HG02938 (cell line): ENCODE results near the gene SESTD1.
"Not testable (repeated sequence)": the region's sequence is repeated elsewhere in the genome, so short reads cannot be mapped to it uniquely, and the experiment has no call there.

Experiments
- ATAC-seq: cut with Tn5 transposase; IDR thresholded peaks from one replicate; pipeline ENCODE4 v1.9.1; 2021; ENCODE audit warnings: mild to moderate bottlenecking, moderate library complexity; ENCODE audit not compliant: unreplicated experiment

The SESTD1 gene

GRCh38 chr2:179239838-179240237 lies 24.8 kb downstream of the SESTD1 start:
- ATAC-seq = no peak

GRCh38 chr2:179239195-179239594 lies 25.4 kb downstream of the SESTD1 start:
- ATAC-seq = no peak

- ATAC-seq = no peak
Measured at GRCh38 chr2:179238027-179238426, 26.6 kb downstream of the SESTD1 start.

- ATAC-seq = no peak
Measured at GRCh38 chr2:179237209-179237946, 27.3 kb downstream of the SESTD1 start.

GRCh38 chr2:179235463-179236108 lies 29.0 kb downstream of the SESTD1 start:
- ATAC-seq = no peak

- ATAC-seq = no peak
Measured at GRCh38 chr2:179234658-179235240, 29.9 kb downstream of the SESTD1 start.

- ATAC-seq = no peak
Measured at GRCh38 chr2:179233626-179234430, 30.8 kb downstream of the SESTD1 start.

GRCh38 chr2:179233083-179233490 lies 31.5 kb downstream of the SESTD1 start:
- ATAC-seq = no peak

- ATAC-seq = no peak
Measured at GRCh38 chr2:179226961-179227259, 37.7 kb downstream of the SESTD1 start.

- ATAC-seq = no peak
Measured at GRCh38 chr2:179226203-179226960, 38.2 kb downstream of the SESTD1 start.

- ATAC-seq = no peak
Measured at GRCh38 chr2:179224361-179224760, 40.3 kb downstream of the SESTD1 start.

GRCh38 chr2:179222076-179222475 lies 42.6 kb downstream of the SESTD1 start:
- no peak for ATAC-seq

GRCh38 chr2:179218848-179219594 lies 45.6 kb downstream of the SESTD1 start:
- peak; percentile 93 for ATAC-seq

GRCh38 chr2:179214671-179215070 lies 50.0 kb downstream of the SESTD1 start:
- ATAC-seq = not testable (repeated sequence)

- ATAC-seq = no peak
Measured at GRCh38 chr2:179211355-179211754, 53.3 kb downstream of the SESTD1 start.

- ATAC-seq = not testable (repeated sequence)
Measured at GRCh38 chr2:179208277-179208676, 56.4 kb downstream of the SESTD1 start.

GRCh38 chr2:179207047-179207446 lies 57.6 kb downstream of the SESTD1 start:
- ATAC-seq = no peak

GRCh38 chr2:179201869-179202268 lies 62.8 kb downstream of the SESTD1 start:
- ATAC-seq = no peak

- ATAC-seq = not testable (repeated sequence)
Measured at GRCh38 chr2:179195926-179196590, 68.6 kb downstream of the SESTD1 start.
